Glutamatergic neuron (in vitro differentiated cells): ENCODE results near the gene SLX9. TPM values are rescaled to one million over a fixed set of nuclear protein-coding genes. Genes with fewer than 3 reads are reported as not detected.

ENCODE experiments used
- DNase-seq: peaks from one replicate; pipeline ENCODE4 v3.0.0; 2022
- H3K27ac Mint-ChIP-seq: one replicate; pipeline ENCODE4 v1.8.0; 2020; ENCODE audit warnings: mild to moderate bottlenecking, mixed read lengths, inconsistent platforms; ENCODE audit not compliant: unreplicated experiment
- H3K27me3 Mint-ChIP-seq: one replicate; pipeline ENCODE4 v1.8.0; 2020; ENCODE audit warnings: mild to moderate bottlenecking, moderate library complexity, mixed read lengths, inconsistent platforms; ENCODE audit not compliant: unreplicated experiment
- H3K36me3 Mint-ChIP-seq: one replicate; pipeline ENCODE4 v1.8.0; 2020; ENCODE audit warnings: mild to moderate bottlenecking, mixed read lengths, inconsistent platforms; ENCODE audit not compliant: unreplicated experiment
- H3K4me1 Mint-ChIP-seq: one replicate; pipeline ENCODE4 v1.8.0; 2020; ENCODE audit warnings: mild to moderate bottlenecking, low read depth, mixed read lengths, inconsistent platforms; ENCODE audit not compliant: unreplicated experiment
- H3K4me3 Mint-ChIP-seq: one replicate; pipeline ENCODE4 v1.8.0; 2020; ENCODE audit warnings: mild to moderate bottlenecking, mixed read lengths, inconsistent platforms; ENCODE audit not compliant: unreplicated experiment
- H3K9me3 Mint-ChIP-seq: one replicate; pipeline ENCODE4 v1.8.0; 2020; ENCODE audit warnings: mild to moderate bottlenecking, moderate library complexity, mixed read lengths, inconsistent platforms; ENCODE audit not compliant: unreplicated experiment
- CTCF ChIP-seq: fragments of 200-600 bp; sonication (generic); IDR thresholded peaks from one replicate; pipeline ENCODE4 v1.5.0; 2021; ENCODE audit not compliant: partially characterized antibody, unreplicated experiment
- total RNA-seq: library from RNA; stranded (reverse); fragmentation: NEBNext Ultra II Directional; extraction: Animal tissue kit (Norgen Biotek cat#: 25700); gene quantifications from one replicate; pipeline ENCODE4 v1.2.1, GENCODE V29; 2021; ENCODE audit not compliant: unreplicated experiment

SLX9 gene
- total RNA-seq, 1 donor from 2014 or later, result 30.7 TPM

- DNase-seq, result peak; percentile 7
- no peaks in the 10 kb centered on the region for H3K4me1 Mint-ChIP-seq
- H3K36me3 Mint-ChIP-seq, result no peaks in the 10 kb centered on the region
- no peak overlapping the region for H3K27ac Mint-ChIP-seq
- H3K9me3 Mint-ChIP-seq, result peaks cover 2% of the 10 kb centered on the region
- no peak overlapping the region for H3K4me3 Mint-ChIP-seq
- peaks cover 3% of the 10 kb centered on the region for H3K27me3 Mint-ChIP-seq
- no peak for TF ChIP-seq CTCF
These were observed 47.7 kb upstream of the SLX9 start for GRCh38 chr21:44892095-44892494.

- Mint-ChIP-seq H3K27ac (no peak overlapping the region), H3K4me1 (no peaks in the 10 kb centered on the region), H3K9me3 (peaks cover 2% of the 10 kb centered on the region), H3K4me3 (no peak overlapping the region), H3K36me3 (no peaks in the 10 kb centered on the region), H3K27me3 (peaks cover 3% of the 10 kb centered on the region)
- peak; percentile 91 for TF ChIP-seq CTCF
- DNase-seq, result peak; percentile 79
These were observed 47.1 kb upstream of the SLX9 start for GRCh38 chr21:44892536-44893277.

- H3K4me1 Mint-ChIP-seq, result no peaks in the 10 kb centered on the region
- H3K9me3 Mint-ChIP-seq, result peaks cover 3% of the 10 kb centered on the region
- DNase-seq, result peak; percentile 12
- peaks cover 3% of the 10 kb centered on the region for H3K27me3 Mint-ChIP-seq
- H3K27ac Mint-ChIP-seq, result no peak overlapping the region
- no peaks in the 10 kb centered on the region for H3K36me3 Mint-ChIP-seq
- TF ChIP-seq CTCF, result no peak
- no peak overlapping the region for H3K4me3 Mint-ChIP-seq
These were observed 46.6 kb upstream of the SLX9 start for GRCh38 chr21:44893278-44893556.

- no peak for TF ChIP-seq CTCF
- no peak overlapping the region for H3K4me3 Mint-ChIP-seq
- peaks cover 5% of the 10 kb centered on the region for H3K27me3 Mint-ChIP-seq
- H3K27ac Mint-ChIP-seq, result no peak overlapping the region
- H3K4me1 Mint-ChIP-seq, result peaks cover 2% of the 10 kb centered on the region
- no peaks in the 10 kb centered on the region for H3K36me3 Mint-ChIP-seq
- H3K9me3 Mint-ChIP-seq, result peaks cover 7% of the 10 kb centered on the region
- DNase-seq, result peak; percentile 10
These were observed 45.7 kb upstream of the SLX9 start for GRCh38 chr21:44893948-44894656.

- Mint-ChIP-seq H3K27ac (no peak overlapping the region), H3K27me3 (peaks cover 4% of the 10 kb centered on the region), H3K36me3 (no peaks in the 10 kb centered on the region), H3K4me3 (no peak overlapping the region), H3K4me1 (peaks cover 2% of the 10 kb centered on the region), H3K9me3 (peaks cover 7% of the 10 kb centered on the region)
- DNase-seq, result peak; percentile 9
- TF ChIP-seq CTCF, result no peak
These were observed 45.0 kb upstream of the SLX9 start for GRCh38 chr21:44894687-44895302.
